ENCODE measurements around the gene SLC35E4. TPM values are rescaled to one million over a fixed set of nuclear protein-coding genes. Genes with fewer than 3 reads are reported as not detected.
"Not testable (repeated sequence)": the region's sequence is repeated elsewhere in the genome, so short reads cannot be mapped to it uniquely, and the experiment has no call there.

Gene SLC35E4
- polyA plus RNA-seq, 1 donor, result 1.3 TPM

DNA sequence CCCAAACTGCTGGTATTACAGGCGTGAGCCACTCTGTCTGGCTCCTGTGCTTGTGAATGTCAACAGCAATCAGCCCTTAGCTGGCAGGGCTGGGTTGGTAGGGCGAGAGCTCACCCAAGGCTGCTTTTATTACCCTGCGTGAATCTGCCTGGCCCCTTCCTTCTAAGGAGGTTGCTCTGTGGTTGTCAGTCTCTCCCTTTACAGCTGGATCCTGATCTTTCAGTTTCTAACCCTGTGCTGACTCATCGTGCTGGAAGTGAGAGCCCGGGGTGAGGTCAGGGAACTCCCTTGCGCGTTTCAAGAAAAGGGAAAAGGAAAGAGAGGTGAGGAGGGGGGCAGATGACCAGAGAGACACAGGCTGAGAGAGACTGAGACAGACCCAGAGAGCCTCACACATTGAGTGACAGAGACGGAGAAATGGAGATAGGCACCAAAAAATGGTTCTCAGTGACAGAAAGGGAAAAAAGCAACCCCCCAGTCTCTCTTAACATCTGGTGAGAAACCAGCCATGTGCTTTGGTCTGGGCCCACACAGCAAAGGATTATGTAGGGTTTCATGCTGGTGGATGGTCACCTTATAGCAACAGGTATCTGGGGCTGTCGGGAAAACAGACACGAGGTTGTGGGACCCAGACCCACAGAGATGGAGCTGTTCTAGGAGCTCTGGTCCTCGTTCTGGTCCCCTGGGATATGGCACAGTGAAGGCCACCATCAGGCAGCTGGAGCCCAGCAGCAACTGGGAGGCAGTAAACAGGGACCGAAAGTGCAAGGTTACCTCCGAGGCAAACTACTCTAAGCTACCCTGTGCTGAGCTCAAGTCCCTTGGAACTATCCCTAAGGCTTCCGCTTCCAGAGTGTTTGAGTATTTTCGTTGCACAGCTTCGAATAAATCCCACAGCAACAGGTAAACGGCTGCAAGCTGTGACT, 26.1 kb upstream of the SLC35E4 start:
- DNase-seq, result no peak

GRCh38 chr22:30610299-30610698, 25.3 kb upstream of the SLC35E4 start:
- no peak for DNase-seq

DNA sequence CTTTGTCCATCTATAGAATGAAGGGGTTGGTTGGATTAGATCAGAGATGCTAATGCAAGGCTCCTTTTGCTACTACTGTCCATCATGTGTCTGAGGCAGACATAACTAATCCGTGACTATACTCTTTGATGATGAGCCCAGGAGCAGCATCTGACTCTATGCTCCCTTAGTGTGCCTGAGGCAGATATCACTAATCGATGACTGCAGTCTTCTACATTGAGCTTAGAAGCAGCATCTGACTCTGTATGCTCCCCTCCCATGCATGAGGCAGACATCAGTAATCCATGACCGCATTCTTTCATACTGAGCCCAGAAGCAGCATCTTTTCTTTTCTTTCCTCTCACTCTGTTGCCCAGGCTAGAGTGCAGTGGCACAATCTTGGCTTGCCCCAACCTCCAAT, 24.4 kb upstream of the SLC35E4 start:
- DNase-seq, result no peak

DNA sequence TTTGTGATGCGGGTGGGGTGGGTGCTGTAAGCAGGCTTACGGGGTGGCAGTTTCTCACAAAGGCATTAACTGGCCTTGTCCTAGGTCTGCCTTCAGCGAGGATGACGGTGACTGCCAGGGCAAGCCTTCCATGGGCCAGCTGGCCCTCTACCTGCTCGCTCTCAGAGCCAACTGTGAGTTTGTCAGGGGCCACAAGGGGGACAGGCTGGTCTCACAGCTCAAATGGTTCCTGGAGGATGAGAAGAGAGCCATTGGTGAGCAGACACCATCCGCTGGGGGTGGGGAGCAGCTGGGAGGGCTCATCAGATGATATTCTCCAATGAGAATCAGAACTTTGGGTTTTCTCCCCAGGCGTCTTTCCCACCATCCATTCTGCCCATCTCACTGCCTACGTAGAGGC, 22.8 kb upstream of the SLC35E4 start:
- DNase-seq, result no peak

GRCh38 chr22:30614268-30614667, 21.3 kb upstream of the SLC35E4 start:
- DNase-seq, result no peak

- no peak for DNase-seq
These were observed 20.7 kb upstream of the SLC35E4 start for GRCh38 chr22:30614879-30615278.

DNA sequence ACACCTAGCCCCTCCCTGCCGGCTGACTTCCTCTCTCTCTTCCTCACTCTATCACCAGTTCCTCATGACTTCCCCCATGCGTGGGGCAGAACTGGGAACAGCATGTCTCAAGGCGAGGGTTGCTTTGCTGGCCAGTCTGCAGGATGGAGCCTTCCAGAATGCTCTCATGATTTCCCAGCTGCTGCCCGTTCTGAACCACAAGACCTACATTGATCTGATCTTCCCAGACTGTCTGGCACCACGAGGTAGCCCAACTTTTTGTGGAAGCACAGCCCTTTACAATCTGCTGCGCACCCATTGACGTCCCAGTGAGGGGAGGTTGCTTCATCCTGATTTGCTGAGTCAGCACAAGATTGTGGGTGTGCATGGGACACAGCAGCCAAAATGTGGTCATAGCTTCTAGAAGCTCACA, 20.0 kb upstream of the SLC35E4 start:
- DNase-seq, result no peak

DNA sequence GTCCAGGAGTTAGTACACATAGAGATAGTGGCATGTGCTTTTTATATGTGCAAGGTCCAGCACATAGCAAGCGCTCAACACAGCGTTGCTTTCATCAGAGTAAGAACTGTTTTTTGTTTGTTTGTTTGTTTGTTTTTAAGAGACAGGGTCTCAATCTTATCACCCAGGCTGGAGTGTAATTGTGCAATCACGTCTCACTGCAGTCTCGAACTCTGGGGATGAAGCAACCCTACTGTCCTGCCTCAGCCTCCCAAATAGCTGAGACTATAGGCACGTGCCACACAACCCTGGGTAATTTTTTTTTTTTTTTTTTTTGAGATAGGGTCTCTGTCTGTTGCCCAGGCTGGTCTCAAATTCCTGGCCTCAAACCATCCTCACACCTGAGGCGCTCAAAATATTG, 17.8 kb upstream of the SLC35E4 start:
- DNase-seq, result no peak

GRCh38 chr22:30619909-30620308, 15.7 kb upstream of the SLC35E4 start:
- DNase-seq, result not testable (repeated sequence)

GRCh38 chr22:30626413-30626812, 9.2 kb upstream of the SLC35E4 start:
- no peak for DNase-seq

GRCh38 chr22:30627471-30627870, 8.1 kb upstream of the SLC35E4 start:
- no peak for DNase-seq

DNA sequence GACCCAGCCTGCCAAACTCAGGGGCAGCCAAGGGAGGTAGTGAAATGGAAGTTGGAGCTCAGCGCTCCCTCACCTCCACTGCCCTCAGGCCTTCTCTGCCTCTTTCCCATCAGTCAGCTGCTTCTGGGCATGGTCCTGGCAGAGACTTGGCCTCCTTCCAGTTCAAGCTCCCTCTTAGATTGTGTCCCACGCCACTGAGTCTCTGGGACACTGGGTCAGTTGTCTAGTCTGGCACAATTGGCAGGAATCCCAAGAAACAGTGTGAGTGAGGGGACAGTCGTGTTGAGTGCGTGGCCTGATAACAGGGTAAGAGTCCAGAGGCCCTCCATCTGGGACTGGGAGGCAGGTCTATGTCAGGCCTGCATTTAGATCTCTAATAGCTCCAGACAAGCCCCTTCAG, 7.1 kb upstream of the SLC35E4 start:
- no peak for DNase-seq

DNA sequence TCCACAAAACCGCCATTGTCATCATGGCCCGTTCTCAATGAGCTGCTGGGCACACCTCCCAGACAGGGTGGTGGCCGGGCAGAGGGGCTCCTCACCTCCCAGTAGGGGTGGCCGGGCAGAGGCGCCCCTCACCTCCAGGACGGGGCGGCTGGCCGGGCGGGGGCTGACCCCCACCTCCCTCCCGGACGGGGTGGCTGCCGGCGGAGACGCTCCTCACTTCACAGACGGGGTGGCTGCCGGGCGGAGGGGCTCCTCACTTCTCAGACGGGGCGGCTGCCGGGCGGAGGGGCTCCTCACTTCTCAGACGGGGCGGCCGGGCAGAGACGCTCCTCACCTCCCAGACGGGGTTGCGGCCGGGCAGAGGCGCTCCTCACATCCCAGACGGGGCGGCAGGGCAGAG, 4.1 kb upstream of the SLC35E4 start:
- DNase-seq, result not testable (repeated sequence)

DNA sequence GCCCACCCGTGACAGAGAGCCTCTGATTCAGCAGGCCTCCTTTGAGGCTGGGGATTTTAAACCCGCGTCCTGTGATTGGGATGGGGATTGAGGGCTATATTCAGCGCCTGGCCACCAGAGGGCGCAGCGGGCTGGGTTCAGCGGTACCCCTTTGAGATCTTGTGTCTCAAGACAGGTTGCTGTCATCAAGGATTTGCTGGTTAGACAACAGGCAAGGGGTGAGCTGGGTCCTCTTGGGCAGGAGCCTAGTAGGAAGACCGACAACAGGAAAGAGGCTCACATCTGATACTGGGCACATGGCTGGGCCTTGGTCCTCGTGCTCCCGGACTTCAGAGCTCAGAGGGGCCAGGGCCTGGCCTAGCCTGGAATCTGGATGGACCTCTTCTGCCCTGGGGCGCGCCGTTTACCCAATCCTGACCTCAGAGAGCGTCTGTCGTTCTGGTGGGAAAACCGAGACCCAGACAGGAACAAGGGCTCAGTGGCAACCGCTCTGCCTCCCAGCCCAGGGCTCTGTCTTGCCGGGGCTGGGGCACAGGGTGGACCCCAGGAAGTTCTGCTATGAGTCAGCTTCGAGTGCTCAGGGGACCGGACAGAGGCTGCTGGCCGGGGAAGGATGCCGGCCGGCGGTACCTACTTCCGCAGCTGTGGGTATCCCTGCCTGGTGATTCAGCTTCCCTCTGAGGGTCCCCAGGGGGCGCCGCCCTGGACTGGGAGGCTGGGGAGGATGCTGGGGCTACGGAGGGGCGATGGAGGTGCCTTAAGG, 929 bp upstream of the SLC35E4 start:
- DNase-seq, result peak; percentile 78

DNA sequence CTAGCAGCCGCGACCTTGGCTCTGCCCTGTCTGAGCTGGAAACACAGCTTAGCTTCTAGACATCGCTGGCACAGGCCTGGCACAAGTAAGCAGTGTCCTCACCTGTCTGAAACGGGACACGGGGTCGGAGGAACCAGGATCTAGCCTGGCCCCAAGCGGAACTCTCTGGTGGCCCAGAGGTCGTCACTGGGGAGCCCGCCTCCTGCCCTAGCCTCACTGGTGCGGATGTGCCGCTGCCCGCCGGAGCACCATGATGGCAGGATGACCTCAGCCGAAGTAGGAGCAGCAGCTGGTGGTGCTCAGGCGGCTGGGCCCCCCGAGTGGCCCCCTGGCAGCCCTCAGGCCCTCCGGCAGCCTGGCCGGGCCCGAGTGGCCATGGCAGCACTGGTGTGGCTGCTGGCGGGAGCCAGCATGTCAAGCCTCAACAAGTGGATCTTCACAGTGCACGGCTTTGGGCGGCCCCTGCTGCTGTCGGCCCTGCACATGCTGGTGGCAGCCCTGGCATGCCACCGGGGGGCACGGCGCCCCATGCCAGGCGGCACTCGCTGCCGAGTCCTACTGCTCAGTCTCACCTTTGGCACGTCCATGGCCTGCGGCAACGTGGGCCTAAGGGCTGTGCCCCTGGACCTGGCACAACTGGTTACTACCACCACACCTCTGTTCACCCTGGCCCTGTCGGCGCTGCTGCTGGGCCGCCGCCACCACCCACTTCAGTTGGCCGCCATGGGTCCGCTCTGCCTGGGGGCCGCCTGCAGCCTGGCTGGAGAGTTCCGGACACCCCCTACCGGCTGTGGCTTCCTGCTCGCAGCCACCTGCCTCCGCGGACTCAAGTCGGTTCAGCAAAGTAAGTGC, 871 bp downstream of the SLC35E4 start:
- no peak for DNase-seq

- no peak for DNase-seq
These were observed 2.1 kb downstream of the SLC35E4 start for GRCh38 chr22:30637701-30638114.

- no peak for DNase-seq
These were observed 4.8 kb downstream of the SLC35E4 start for GRCh38 chr22:30640361-30640760.

- no peak for DNase-seq
These were observed 5.4 kb downstream of the SLC35E4 start for GRCh38 chr22:30640839-30641430.

- DNase-seq, result no peak
These were observed 7.7 kb downstream of the SLC35E4 start for GRCh38 chr22:30643055-30643875.

DNA sequence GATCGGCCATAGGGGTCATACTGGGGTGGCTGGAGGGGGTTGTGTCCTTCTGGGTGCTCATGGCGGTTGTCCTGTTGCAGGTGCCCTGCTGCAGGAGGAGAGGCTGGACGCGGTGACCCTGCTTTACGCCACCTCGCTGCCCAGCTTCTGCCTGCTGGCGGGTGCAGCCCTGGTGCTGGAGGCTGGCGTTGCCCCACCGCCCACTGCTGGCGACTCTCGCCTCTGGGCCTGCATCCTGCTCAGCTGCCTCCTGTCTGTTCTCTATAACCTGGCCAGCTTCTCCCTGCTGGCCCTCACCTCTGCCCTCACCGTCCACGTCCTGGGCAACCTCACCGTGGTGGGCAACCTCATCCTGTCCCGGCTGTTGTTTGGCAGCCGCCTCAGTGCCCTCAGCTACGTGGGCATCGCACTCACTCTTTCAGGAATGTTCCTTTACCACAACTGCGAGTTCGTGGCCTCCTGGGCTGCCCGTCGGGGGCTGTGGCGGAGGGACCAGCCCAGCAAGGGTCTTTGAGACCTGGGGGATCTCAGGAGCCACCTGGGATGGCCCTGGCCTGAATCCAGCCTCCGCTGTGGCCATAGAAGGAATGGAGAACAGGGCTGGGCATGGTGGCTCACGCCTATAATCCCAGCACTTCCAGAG, 11.1 kb downstream of the SLC35E4 start:
- DNase-seq, result no peak
